Gastroesophageal sphincter (tissue), 3 donors: ENCODE data around the gene MPL.

Source experiments
- CTCF ChIP-seq, 4 experiments: fragments of 200-600 bp in 2 of 4; fragments of 450-650 bp in 2 of 4; sonication (generic) in 1 of 4; IDR thresholded peaks; one replicate each; pipeline ENCODE4 v1.5.1; 2017 to 2019; ENCODE audit warnings: antibody characterized with exemption in 4 of 4, mild to moderate bottlenecking in 2 of 4, moderate library complexity in 2 of 4
- POLR2AphosphoS5 ChIP-seq: sonication (generic); formaldehyde crosslinking; IDR thresholded peaks from one replicate; pipeline ENCODE4 v1.6.1; 2017; ENCODE audit warnings: antibody characterized with exemption

GRCh38 chr1:43351421-43352350, 14.1 kb downstream of the MPL start:
- TF ChIP-seq POLR2AphosphoS5 (no peak), CTCF (IDR thresholded peaks at IDR 0.05) (no peak)
